BJ (cell line): ENCODE data around the gene DGLUCY. TPM values are rescaled to one million over a fixed set of nuclear protein-coding genes. Genes with fewer than 3 reads are reported as not detected.

Experiments
- CTCF ChIA-PET: fragments of 350-600 bp; formaldehyde crosslinking; extraction: SDS; loops from one replicate; lab custom pipeline; 2021; ENCODE audit warnings: antibody characterized with exemption, inconsistent platforms; lab: Yijun Ruan, JAX
- POLR2A ChIA-PET: fragments of 300-600 bp; sonication (Branson Sonifier 250); formaldehyde crosslinking; extraction: SDS; loops from one replicate; lab custom pipeline; 2021; ENCODE audit warnings: antibody characterized with exemption; lab: Charles Lee
- DNase-seq: peaks from one replicate; pipeline ENCODE4 v3.0.0-alpha.2; 2011; ENCODE audit warnings: low read depth
- H3K27me3 ChIP-seq: 2 replicates; pipeline ENCODE4 v1.6.0; 2011; ENCODE audit warnings: low read length; ENCODE audit not compliant: control insufficient read depth, insufficient read depth
- H3K36me3 ChIP-seq: 2 replicates; pipeline ENCODE4 v1.5.1; 2011; ENCODE audit warnings: low read length; ENCODE audit not compliant: control insufficient read depth, insufficient read depth
- H3K4me3 ChIP-seq: 2 replicates; pipeline ENCODE4 v1.5.1; 2011; ENCODE audit warnings: low read depth, mild to moderate bottlenecking, control low read depth, low read length
- polyA plus RNA-seq: library from polyadenylated mRNA; depleted of rRNA; stranded (reverse); fragments of >200 nt; gene quantifications from 2 replicates; pipeline ENCODE4 v1.2.3, GENCODE V29; 2011
- TF ChIP-seq, protein P1 (sequence below): IDR thresholded peaks from 2 replicates; pipeline ENCODE4 v1.5.1; 2011; ENCODE audit warnings: low read depth, mild to moderate bottlenecking, control low read depth, inconsistent platforms, low read length, moderate library complexity; ENCODE audit not compliant: insufficient read depth

DGLUCY gene
- polyA plus RNA-seq, 1 experiment = 18.9 TPM

DNA sequence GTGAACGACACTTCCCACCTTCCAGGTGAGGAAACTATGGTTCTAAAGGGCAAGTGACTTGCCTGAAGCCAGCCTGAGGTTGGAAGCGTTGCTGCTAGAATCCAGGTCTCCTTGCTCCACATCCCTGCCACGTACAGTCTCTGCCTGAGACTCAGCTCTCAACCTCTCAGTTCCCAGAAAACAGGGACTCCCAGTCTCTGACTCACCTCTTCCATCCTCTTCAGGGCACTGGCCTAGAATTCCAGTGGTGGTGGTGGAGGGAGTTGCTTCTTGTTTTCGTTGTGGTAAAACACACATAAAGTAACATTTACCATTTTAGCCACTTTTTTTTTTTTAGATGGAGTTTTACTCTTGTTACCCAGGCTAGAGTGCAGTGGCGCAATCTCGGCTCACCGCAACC lies 123.3 kb downstream of the DGLUCY start:
- ChIA-PET CTCF (no interaction called here), POLR2A (interaction anchor here (0.7 kb wide), 1 partner anchor 121 kb away, joined by 4 read pairs; no protein-coding TSS in a partner anchor)
- Histone ChIP-seq H3K27me3 (no peaks in the 10 kb centered on the region), H3K4me3 (no peak overlapping the region), H3K36me3 (no peaks in the 10 kb centered on the region)
- DNase-seq = peak; percentile 47
- TF ChIP-seq, protein P1, sequence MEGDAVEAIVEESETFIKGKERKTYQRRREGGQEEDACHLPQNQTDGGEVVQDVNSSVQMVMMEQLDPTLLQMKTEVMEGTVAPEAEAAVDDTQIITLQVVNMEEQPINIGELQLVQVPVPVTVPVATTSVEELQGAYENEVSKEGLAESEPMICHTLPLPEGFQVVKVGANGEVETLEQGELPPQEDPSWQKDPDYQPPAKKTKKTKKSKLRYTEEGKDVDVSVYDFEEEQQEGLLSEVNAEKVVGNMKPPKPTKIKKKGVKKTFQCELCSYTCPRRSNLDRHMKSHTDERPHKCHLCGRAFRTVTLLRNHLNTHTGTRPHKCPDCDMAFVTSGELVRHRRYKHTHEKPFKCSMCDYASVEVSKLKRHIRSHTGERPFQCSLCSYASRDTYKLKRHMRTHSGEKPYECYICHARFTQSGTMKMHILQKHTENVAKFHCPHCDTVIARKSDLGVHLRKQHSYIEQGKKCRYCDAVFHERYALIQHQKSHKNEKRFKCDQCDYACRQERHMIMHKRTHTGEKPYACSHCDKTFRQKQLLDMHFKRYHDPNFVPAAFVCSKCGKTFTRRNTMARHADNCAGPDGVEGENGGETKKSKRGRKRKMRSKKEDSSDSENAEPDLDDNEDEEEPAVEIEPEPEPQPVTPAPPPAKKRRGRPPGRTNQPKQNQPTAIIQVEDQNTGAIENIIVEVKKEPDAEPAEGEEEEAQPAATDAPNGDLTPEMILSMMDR = no peak

GRCh38 chr14:91238085-91238484 lies 124.2 kb downstream of the DGLUCY start:
- TF ChIP-seq, protein P1 = no peak
- Histone ChIP-seq H3K27me3 (no peaks in the 10 kb centered on the region), H3K4me3 (no peak overlapping the region), H3K36me3 (no peaks in the 10 kb centered on the region)
- DNase-seq = no peak
- ChIA-PET CTCF (interaction anchor here (0.6 kb wide), 1 partner anchor 12 kb away, joined by 3 read pairs; no protein-coding TSS in a partner anchor), POLR2A (no interaction called here)

GRCh38 chr14:91238661-91239060 lies 124.8 kb downstream of the DGLUCY start:
- TF ChIP-seq, protein P1 = no peak
- DNase-seq = no peak
- H3K4me3 ChIP-seq = no peak overlapping the region
- H3K36me3 ChIP-seq = no peaks in the 10 kb centered on the region
- ChIA-PET CTCF (interaction anchor here (0.6 kb wide), 1 partner anchor 13 kb away, joined by 3 read pairs; no protein-coding TSS in a partner anchor), POLR2A (no interaction called here)
- no peaks in the 10 kb centered on the region for H3K27me3 ChIP-seq

- ChIA-PET POLR2A (no interaction called here), CTCF (no interaction called here)
- TF ChIP-seq, protein P1 = no peak
- DNase-seq = no peak
- Histone ChIP-seq H3K36me3 (no peaks in the 10 kb centered on the region), H3K4me3 (no peak overlapping the region), H3K27me3 (no peaks in the 10 kb centered on the region)
Observed at GRCh38 chr14:91241863-91242262, 128.0 kb downstream of the DGLUCY start.

DNA sequence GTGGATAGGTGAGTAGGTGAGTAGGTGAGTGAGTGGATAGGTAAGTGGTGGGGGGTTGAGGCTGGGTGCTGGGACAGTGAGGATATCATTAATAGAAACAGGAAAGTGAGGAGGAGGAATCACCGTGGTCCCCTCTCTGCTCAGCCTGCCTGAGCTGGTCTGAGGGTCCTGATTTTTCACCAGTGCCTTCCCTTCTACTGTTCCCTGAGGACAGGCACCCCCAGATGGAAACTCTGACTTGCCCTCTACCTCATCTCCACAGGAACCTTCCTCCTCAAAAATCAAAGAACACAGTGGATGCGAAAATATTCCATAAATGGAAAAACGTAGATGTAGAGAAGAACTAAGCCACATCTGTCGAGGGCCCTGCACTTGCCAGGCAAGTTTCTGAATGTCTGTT lies 128.8 kb downstream of the DGLUCY start:
- H3K4me3 ChIP-seq = no peak overlapping the region
- H3K27me3 ChIP-seq = no peaks in the 10 kb centered on the region

More for the DNA sequence above, 128.8 kb downstream of the DGLUCY start:
- no peak for DNase-seq
- ChIA-PET CTCF (interaction anchor here (1.0 kb wide), 1 partner anchor 65 kb away, joined by 4 read pairs; no protein-coding TSS in a partner anchor), POLR2A (no interaction called here)
- TF ChIP-seq, protein P1 = no peak
- H3K36me3 ChIP-seq = no peaks in the 10 kb centered on the region
